GM03348 (cell line): ENCODE data around the gene CIB2.
A peak's percentile ranks its signal among the peaks of the same experiment; 100 is the strongest.

ENCODE experiments used
- DNase-seq: peaks from one replicate; pipeline ENCODE4 v3.0.0; 2012; ENCODE audit warnings: low spot score

Gene CIB2

DNA sequence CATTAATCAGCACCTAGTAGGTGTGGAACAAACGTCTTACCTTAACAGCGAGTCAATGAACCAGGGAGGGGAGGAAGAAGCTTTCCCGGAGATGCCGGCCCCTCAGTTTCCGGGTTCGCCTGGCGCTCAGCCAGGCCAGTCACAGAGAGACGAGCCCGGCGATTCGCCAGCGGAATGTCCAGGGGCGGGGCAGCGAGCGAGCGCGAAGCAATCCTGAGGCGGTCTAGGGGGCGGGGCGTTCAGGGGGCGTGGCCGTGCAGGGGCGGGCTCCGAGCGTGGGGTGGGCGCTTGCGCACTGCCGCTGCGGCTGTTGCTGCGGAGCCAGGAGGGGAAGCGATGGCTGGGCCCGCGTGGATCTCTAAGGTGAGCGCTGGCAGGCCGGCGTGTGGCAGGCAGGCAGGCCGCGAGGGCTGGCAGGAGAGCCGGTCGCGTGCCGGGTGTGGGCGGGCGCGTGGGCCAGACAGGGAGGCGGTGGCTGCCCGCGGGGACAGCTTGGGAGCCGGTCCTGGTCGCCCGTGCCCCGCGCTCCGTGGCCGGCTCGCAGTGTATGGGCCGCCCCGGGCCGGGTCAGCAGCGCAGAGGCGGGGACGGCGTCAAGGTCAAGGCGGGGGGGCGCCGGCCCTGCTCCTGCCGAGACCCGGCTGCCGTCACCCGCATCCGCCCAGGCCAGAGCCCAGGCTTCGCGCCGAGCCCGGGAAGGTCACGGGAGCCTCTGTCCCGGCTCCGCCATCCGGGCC lies 18.0 kb upstream of the CIB2 start, which contains the start of gene IDH3A:
TSS of gene IDH3A (plus strand) at position 295 of the 737 bp plus-strand sequence. CDS start at position 337, 42 bp downstream.
- DNase-seq: peak; percentile 100

DNA sequence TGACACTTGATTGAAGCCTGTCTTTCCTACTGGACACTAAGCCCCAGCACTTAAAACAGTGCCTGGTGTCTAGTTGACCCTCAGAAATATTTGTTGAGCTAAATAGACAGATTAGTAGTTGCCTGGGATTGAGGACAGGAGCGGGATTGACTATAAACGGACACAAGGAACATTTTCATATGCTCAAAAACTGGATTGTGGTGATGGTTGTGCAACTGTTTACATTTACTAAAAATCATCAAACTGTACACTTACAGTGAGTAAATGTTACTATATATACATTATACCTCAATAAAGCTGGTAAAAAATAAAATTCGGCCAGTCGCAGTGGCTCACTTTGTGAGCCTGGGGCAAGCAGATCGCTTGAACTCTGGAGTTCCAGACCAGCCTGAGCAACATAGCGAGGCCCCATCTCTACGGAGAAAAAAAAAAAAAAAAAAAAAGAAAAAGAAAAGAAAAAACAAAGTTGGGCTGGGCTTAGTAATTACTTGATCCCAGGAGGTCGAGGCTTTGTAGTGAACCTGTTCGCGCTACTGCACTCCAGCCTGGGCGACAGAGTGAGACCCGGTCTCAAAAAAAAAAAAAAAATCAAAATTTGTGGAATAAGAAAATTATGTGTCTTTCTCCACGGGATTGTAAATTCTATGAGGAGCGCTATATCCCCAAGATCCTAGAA lies 17.3 kb upstream of the CIB2 start:
- no peak for DNase-seq

DNA sequence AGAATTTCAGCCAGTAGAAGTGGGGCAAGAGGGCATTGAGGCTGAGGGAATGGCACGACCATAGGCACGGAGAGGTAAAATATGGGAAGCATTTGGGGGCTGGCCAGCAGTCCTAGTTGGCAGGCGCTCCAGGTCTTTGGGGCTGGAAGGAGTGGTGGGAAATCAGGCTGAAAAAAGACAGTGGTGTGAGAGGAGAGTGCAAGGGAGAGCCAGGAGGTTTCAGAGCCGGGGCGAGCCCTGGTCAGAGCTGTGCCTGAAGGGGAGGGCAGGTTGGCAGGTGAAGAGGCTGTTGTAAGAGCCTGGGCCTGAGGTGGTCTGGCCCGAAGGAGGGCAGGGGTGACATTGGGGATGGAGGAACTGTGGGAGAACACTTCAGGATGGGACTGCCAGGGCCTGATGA lies 16.3 kb upstream of the CIB2 start:
- DNase-seq: no peak

DNA sequence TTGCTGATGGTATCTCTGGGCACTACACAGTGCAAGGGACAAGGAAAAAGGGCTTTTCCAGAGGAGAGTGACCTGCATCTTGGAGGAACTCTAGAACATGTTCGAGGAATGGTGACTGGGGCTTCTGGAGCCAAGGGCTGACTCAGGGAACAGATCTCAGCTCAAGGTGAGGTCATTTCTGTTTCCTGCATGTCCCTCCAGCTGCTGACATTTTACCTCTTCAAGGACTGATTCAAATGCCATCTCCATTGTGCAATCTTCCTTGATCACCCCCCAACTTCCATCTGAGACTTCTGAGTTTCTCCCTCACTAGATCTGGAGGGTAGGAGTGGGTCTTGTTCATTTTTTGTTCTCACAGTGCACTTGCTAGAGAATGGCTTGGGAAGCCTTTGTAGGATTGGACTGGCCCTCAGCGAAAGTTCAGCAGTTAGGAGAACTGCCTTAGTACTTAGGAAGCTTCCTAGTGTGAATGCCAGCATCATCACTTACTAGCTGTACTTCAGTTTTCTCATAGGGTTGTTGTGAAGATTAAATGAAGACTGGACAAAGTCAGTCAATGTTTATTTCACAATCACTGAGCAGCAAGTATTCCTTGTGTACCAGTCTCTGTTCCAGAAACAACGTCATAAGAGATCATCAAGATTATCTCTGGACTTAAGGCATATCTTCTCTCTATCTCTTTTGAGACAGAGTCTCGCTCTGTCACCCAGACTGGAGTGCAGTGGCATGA lies 15.3 kb upstream of the CIB2 start:
- DNase-seq: no peak

DNA sequence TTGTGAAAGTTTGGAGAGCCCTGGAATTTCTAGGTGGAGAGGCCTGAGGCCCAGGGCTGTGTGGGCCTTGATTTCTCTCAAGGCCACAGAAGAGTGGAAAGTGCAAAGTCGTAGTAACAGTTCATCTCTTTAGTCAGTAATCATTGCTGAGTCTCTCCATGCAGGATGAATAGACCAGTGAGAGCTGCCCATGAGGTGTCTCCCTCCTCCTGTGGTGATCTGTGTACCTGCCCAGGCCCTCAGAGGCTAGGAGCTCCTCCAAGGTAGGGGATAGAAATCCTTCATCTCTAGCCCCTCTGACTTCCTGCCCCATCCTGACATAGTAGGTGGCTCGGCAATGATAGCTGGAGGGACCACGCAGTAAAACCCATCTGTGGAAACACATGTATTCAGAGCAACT lies 11.1 kb upstream of the CIB2 start:
- no peak for DNase-seq

DNA sequence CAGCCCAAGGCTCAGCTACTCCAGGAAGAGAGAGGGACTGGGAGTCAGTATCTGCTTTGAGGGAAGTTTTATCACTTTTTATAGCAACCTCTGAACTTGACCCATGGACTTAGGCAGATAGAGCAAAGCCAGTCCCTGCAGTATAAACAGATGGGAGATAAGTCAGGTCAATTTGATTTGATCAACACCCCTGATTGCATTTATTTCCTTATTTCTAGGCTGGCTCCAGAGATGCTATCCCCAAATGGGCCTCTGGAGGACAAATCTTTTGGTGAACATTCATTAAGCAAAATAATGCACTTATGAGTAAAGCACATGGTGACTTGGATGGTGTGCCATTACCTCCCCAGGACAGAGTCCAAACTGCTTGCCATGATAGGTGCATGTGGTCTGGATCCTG lies 9.0 kb upstream of the CIB2 start:
- DNase-seq: no peak

DNA sequence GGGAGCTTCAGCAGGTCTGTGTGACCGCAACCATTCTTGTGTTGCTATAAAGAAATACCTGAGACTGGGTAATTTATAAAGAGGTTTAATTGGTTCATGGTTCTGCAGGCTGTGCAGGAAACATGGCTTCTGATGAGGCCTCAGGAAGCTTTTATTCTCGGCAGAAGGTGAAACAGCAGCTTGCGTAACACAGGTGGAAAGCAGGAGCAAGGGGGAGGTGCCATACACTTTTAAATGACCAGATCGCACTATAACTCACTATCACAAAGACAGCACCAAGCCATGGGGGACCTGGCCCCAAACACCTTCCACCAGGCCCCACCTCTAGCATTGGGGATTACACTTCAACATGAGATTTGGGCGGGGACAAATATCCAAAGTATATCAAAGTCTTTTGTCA lies 8.3 kb upstream of the CIB2 start:
- no peak for DNase-seq

DNA sequence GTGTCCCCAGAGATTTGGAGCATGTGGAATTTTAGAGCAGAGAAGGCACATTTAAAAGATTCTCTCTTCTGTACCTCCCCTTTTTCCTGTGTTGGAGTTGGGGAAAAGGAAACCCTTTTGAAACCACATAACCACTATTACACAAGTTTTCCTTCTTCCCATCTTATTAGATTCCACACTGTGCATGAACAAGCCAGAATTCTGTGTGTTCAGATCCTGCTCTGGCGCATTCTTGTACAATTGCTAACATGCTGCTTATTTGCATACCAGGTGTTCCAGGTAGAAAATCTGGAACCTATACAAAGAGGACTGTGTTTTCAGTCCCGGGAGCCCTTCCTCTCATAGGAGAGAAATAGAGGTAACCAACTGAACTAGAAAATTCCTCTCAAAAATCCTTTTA lies 2.6 kb upstream of the CIB2 start:
- no peak for DNase-seq

DNA sequence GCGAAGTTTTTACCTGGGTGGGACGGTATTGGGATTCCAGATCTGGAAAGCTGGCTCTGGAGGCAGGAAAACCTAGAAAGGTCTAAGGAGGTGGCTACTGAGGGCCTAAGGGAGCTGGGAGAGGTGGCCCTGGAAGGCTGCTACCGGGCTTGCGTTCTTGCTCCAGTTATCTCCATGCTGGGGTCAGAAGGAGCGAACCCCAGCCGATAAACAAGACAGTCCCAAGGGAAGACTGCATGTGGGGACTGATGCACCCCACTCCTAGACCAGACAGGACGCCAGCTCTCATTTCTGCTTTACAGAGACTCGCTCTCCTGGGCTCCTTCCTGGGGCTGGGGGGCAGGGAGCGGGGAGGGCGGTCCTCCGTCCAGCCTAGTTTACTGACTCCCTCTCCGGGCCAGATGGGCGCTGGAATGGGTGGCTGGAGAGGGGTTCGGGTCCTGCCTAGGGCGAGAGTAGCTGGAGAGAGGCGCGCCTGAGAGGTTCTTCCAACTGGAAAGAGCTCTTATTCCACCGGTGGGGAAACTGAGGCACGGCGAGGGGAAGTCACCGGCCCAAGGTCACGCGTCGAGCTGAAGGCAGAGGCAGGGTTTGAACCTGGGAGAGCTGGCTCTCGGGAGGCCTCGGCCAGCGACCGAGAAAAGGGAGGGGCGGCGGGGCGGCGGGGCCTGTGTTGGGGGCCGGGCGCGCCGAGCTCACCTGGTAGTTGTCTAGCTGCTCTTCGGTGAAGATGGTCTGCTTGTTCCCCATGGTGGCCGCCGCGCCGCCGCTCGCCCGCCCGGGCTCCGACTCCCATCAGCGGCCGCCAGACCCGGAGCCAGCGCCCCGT lies 565 bp downstream of the CIB2 start:
- no peak for DNase-seq

DNA sequence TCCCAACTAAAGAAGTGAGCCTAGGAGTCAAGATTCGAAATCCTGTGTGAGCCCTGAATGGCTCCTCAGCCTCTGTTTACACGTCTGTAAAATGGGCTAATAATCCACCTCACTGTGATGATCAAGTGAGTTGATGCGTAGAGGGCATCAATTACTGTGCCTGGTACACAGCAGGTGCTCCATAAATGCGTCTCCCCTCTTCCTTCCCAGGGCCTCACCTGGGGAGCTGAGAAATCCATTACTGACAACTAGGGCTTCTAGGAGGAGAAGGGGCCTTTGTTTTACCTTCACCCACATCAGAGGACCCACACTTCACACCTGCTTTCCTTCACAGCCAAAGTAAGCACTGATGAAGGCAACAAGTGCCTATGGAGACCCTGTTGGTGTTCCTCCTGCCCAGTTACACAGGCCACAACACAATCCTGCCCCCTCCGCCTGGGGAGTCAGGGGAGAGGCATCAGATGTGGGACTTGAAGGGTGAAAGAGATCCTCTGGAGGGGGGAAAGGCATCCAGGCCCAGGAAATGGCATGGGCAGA lies 1.4 kb downstream of the CIB2 start:
- DNase-seq: no peak

DNA sequence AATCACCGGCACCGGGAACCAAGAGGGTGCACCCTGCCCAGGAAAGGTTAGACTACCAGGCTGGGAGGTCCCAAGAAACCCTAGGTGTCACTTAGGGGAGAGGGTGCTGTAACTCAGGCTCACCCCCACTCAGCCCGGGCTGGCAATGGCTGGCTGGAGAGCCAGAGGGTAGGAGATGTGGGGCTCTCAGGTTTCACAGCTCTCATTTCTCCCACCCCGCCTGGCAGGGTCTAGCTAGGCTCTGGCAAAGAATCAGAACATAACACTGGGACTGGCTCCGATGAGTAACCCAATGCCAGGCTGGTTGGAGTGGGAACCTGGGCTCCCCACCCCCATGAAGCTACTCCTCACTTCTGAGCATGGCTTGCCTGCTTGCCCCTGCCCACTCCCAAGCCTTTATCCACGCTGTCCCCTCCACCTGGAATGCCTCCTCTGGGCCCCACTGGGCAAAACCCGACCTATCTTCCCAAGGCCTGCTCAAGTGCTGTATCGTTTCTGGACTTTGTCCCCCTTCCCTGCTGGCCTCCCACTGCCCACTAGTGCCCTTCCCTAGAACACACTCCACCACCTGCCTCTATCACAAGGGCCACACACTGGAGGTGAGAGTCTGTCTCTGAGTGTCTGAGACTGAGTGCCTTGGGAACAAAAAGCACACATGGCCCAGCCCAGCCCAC lies 2.0 kb downstream of the CIB2 start:
- DNase-seq: no peak

DNA sequence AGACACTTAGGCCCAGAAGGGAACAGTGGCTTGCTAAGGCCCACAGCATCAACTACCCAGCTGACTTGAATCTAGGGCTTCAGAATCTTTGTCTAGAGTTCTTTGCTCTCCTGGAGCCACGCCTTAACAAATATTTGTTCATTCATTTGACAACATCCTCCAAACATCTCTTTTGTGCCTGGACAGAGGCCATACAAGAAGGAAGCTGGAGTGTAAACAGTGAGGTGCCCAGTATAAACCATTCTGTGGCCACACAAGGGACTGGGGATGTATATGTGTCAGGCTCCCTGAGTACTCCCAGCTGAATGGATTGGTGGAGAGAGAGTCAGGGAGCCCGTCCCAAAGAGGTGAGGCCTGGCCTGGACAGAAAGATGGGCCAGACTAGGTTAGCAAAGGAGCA lies 3.4 kb downstream of the CIB2 start:
- DNase-seq: no peak

DNA sequence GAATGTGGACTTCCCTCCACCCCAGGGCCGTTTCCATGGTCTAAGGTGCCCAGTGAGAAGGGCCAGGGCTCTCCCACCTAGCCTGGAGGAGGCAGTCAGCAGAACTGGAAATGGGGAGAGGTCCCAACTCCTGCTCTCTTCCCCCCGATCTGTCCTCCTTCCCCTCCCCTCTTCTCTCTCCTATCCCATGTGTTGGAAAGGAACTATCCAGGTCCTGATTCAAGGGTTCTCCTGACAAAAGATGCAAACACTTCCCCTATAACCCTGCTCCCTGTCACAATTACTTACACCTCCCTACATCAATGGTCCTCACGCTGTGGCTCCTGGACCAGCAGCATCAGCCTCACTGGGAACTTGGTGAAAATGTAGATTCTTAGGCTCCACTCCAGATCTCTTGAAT lies 6.0 kb downstream of the CIB2 start:
- no peak for DNase-seq

DNA sequence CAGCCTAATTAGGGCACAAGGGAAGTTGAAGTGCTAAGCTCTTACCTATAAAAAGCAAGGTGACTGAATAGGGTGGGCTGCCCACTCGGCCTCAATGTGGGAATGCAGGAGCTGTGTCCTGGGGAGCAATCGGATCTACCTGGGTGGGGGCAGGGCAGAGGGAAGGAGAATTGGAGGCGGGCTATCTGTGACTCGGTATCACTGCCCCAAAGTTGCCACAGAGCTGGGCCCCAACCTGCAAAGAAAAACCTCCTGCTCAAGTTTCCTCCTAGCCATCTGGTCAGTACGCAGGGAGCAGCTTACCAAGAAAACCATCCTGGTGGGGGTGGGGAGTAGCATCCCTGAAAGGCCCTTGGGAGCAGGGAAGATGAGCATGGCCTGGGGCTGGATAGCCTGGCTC lies 10.7 kb downstream of the CIB2 start:
- no peak for DNase-seq

DNA sequence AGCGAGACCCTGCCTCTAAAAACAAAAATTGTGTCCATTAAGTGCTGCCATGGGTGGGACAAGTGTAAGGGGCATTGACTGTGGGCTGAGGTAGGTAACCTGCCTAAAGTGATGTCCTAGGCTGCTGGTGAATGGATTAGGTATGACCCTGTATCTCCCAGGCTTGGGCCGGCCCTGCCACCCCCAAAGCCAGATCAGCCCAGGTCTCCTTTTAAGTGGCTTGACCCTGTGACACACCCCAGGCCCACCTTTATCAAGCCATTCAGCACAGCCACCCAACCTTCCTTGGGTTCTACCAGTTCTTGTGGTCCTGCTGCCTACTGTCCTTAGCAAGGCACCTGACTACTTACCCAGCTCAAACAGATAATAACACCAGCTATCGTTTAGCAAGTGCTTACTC lies 18.7 kb downstream of the CIB2 start:
- DNase-seq: no peak

DNA sequence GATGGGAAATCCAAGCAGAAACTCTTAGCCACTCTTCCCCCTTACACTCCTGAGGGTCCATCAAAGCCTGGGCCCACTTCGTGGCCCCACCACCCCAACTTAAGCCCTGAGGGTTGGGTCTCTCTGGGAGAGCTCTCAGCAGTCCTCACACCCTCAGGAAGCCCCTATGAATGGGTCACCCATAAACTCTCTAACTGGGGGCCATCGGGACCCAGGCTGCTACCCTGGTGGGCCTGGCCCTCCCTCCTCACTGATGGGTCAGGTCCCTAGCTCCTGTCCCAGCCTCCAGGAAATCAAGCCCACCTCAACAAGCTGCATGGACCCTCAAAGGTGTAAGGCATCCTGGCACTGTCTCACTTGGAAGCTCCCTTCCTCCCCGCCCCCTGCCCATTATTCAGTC lies 19.5 kb downstream of the CIB2 start:
- no peak for DNase-seq

DNA sequence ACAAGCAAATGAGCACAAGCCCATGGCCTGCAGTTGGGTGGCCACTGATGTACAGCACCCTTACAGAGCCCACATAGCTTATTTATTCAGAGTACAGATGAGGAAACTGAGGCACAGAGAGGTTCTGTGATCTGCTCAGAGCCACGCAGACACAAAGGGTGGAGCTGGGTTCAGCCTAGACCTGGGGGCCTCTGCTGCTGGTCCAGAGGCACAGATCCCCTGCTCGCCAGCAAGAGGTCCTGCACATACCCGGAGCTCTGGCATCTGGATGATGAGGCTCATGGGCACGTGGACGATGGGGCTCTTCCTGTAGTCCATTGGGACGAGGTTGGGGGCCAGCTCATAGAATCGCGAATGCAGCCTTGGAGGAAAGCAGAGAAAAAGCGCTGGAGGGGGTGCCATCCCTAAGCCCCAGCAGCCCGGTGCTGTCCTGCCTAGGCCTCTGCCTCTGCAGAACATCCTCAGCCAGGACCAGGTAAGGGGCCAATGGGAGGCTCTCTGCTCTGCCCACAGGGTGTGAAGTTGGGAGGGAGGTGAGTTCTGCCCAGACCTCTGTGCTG lies 20.2 kb downstream of the CIB2 start:
- DNase-seq: no peak

DNA sequence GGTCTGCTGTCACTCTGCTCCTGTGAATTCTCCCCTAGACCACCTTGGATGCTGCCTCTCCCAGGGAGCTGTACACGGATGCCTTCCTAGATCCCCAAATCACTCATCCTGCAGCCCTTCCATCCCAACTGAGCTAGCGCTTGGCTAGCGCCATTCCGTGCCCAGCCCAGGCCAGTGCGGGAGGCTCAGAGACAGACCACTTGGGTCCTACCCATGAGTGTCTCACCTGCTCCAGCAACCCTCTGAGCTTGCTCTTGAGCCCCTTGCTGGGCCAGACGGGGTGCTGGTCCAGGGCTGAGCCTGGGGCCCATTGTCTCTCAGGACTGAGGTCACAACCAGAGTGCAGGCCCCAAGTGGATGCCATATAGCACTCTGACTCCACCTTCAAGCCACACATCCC lies 21.1 kb downstream of the CIB2 start:
- no peak for DNase-seq

DNA sequence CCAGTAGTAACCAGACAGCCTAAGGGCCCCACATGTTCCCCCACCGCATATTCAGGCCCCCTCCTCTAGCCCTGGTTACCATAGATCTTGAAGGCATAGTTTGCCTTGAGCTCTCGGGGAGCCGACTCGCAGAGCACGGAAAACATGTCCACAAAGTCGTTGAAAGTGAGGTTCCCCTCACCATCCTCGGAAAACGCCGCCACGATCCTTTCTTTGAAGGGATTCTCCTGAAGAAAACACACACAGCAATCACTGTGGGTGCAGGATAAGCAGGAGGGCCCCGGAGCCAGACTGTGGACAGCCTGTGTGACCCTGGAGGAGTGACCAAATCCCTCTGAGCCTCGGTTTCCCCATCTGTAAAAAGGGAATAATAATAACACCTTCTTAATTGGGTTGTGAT lies 22.1 kb downstream of the CIB2 start:
- DNase-seq: no peak

DNA sequence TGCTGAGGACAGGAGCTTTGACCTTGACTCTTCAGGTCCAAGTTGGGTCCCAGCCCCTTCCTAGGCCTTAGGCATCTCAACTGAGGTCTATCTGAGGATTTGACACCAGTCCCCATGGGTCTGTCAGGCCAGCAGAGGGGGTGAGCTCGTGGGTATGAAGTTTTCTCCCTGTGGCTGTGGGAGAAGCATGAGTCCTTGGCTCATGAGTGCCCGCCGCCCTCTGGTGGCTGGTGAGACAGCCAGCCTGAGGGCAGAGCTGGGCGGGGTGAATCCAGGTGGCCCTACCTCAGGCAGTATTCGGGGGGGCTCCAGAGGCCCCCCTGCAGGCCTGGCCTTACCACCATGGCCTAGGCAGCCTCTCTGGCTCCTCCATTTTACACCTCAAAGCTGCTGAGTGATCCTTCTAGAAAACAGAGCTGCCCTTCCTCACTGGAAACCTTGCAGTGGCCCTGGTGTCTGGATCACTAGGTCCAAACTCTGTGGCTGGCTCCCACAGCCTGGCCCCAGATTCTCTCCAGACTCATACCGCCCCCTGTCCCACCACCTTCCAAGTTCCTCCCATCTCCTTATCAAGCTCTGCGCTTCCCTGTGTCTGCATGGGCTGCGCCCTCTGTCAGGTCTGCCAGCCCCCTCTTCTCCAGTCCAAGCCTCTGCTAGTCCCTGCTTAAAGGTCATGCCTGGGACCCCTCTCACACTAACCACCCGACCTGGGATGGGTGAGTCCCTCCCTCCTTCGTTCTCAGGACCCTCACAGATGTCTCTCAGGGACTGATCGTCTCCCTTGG lies 22.8 kb downstream of the CIB2 start:
- DNase-seq: peak; percentile 93
